PFSK-1 (cell line): Measurements from ENCODE around the gene EPB41L4A.

Experiments
- POLR2AphosphoS5 ChIP-seq: IDR thresholded peaks from 2 replicates; pipeline ENCODE4 v1.6.1; 2012; ENCODE audit warnings: low read depth, mild to moderate bottlenecking, control low read depth, low read length, moderate library complexity
- SIN3A ChIP-seq: IDR thresholded peaks from 2 replicates; pipeline ENCODE4 v1.6.1; 2012; ENCODE audit warnings: mild to moderate bottlenecking, low read length, moderate library complexity, borderline replicate concordance; ENCODE audit not compliant: insufficient read depth
- TAF1 ChIP-seq: IDR thresholded peaks from 2 replicates; pipeline ENCODE4 v1.6.1; 2012; ENCODE audit warnings: low read length, control low read depth, borderline replicate concordance; ENCODE audit not compliant: insufficient read depth

DNA sequence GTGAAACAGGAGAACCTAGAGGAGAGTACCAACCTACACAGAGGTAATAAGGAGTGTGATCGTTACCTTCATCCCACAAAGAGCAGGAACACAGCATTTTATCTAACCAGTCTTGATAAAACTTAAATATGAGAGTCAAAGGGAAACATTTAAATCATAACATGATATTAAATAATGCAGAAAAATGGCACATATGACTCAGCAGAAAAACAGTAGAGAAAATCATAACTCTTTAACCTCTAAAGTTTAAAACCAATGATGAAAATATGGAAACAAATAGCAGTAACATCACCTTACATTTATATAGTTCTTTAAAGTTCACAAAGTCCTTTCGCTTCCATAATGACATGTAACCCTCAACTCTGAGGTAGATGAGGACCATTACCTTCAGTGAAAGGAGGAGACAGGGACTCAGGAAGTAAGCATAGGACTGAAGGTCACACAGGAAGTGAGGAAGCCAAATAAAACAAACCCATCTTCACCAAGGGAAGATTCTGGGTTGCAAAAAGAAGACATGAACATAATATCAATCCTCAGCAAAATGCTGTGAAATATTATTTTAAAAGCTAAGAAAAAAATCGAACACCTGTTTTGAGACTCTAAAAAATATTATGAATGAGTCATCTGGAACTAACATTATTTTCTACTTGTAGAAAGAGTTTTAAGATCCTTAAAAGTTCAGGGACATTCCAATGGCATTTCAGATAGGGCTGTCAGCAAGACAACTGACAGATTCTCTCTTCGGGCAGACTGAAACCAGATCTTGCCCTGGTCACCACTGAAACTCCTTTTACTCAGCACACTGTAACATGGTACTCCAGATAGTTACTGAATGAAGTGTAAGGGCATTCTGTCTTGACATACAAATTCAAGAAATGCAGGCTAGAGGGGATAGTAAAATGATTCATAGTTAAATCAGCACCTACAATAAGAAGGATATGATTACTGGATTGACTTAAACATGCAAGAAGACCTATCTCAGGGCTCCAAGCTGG is 148.5 kb downstream of the EPB41L4A start:
- TF ChIP-seq POLR2AphosphoS5: no peak
- no peak for TF ChIP-seq TAF1
- no peak for TF ChIP-seq SIN3A
